GM19468 (cell line): Measurements from ENCODE around the gene UTP15.

Source experiments
- ATAC-seq: cut with Tn5 transposase; IDR thresholded peaks from one replicate; pipeline ENCODE4 v1.9.1; 2021; ENCODE audit warnings: mild to moderate bottlenecking, moderate library complexity, moderate number of reproducible peaks; ENCODE audit not compliant: unreplicated experiment; ENCODE audit errors: extremely low read depth

UTP15 gene

DNA sequence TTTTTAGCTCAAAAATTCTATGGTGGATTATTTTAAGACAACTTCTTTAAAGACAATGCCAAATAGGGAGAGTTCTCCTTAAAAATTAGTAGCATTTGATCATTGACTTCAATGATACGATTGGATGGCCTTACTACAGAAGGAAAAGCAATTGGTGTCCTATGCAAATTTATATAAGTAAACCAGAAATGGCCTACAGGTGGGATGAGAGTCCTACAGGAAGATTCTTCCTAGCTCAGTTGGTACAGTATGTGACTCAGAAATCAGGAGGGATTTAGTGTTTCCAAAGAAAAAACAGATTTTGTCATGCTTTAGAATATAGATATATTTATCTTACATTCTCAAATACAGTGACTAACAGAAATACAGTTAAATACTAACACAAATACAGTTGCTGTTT lies 6.6 kb upstream of the UTP15 start:
- no peak for ATAC-seq

DNA sequence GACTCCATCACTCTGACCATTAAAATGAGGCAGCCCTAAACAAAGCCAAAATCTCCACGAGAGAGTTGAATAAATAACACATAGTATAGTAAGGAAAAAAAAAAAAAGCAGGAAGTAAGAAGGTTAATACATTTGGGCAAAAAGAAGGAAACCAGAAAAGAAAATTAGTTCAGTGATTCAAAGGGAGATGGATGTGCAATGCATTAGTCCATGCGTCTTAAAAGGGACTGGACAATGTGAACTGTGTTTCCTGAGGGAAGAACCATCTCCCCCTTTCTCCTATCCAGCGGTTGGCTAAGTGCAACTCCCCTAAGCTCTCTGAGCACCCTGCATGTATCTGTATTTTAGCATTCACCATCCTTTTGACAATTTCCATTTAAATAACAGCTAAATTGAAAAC lies 1.5 kb upstream of the UTP15 start:
- no peak for ATAC-seq

DNA sequence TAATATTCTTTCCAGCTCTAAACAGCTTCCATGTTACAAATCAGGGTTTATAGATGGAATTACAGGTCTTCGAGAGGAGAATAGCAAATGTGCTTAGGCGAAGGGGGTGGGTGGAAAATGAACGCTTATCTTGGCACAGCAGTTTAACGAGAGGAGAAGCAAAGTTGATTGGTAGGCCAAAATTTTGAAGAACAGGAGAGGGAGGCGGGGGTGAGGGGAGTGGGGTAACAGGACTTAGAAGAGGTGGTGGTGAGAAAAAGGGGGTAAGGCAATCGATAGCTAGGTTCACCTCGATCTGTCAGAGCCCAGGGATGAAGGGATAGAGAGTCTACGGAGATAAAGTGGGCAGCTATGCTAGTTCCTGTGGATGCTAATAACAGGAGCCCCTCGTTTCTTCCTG lies 868 bp upstream of the UTP15 start:
- no peak for ATAC-seq

GRCh38 chr5:73565969-73566547 lies 515 bp downstream of the UTP15 start:
- ATAC-seq, result no peak

GRCh38 chr5:73582285-73583145 lies 17.0 kb downstream of the UTP15 start:
- no peak for ATAC-seq

DNA sequence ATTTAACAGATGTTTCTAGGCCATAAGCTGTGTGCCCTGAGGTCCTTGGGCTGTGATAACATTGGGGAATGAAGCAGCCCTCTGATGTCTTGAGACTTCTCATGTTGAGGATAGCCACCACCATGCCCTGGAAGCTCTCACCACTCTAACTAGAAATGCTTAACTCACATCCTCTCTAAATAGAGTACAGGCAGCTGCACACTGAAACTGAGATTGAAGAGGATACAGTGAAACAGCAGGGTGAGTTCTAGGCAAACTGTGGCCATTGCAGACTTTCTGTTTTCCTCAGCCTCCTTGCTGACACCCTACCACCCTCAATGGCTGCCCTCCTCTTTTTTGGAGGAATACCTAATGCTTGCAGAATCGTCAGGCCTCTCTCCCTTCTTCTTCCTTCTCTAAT lies 22.4 kb downstream of the UTP15 start:
- no peak for ATAC-seq

DNA sequence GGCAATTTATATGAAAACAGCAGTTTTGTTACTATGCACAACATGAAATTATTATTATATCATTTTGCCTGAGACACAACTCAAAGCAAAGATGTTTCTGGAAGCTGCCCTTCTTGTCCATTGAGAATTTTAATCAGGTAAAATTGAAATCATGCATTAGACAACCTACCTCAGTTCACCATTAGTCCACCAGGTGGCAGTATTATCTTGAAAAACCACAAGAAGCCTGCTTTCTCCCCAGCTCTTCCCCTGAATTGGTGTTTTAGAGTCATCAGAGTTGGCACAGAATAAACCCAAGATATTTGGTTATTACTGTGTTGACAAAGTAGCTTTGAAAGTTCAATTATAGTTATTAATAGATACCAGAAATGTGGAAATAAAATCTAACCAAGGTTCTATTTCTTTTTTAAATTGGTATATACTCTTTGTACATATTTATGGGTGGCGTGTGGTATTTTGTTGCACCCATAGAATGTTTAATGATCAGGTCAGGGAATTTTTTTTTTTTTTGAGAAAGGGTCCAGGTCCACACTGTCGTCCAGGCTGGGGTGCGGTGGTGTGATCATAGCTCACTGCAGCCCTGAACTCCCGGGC lies 25.7 kb downstream of the UTP15 start:
- ATAC-seq, result no peak

GRCh38 chr5:73591698-73592501 lies 26.4 kb downstream of the UTP15 start:
- no peak for ATAC-seq

DNA sequence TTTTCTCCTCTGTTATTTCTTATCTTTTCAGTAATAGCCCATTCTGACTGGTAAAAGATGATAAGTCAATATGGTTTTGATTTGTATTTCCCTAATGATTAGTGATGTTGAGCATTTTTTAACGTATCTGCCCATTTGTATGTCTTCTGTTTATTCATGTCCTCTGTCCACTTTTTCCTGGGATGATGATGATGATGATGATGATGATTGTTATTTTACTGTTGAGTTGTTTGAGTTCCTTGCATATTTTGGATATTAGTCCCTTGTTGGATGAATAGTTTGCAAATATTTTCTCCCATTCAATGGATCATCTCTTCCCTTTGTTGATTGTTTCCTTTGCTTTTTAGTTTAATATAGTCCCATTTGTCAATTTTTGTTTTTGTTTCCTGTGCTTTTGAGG lies 27.0 kb downstream of the UTP15 start:
- ATAC-seq, result no peak

GRCh38 chr5:73596705-73597328 lies 31.3 kb downstream of the UTP15 start:
- ATAC-seq, result no peak

DNA sequence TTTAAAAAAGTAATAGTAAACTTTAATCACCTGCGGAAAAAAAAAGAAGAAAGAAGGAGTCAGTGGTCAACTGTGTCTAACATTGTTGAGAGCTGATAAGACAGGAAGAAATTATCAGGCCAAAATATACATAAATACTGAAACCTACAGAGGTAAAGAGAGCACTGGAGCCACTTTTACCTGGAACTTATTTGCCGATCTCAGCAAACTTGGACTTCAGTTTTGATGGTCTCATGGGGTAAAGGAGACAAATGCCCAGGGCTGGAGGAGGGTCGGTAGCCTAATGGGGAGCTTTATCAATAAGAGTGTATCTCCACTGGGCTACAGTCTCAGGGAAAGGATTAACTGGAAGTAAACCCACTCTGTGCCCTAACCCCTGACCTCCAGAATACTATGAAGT lies 33.8 kb downstream of the UTP15 start:
- ATAC-seq, result no peak

DNA sequence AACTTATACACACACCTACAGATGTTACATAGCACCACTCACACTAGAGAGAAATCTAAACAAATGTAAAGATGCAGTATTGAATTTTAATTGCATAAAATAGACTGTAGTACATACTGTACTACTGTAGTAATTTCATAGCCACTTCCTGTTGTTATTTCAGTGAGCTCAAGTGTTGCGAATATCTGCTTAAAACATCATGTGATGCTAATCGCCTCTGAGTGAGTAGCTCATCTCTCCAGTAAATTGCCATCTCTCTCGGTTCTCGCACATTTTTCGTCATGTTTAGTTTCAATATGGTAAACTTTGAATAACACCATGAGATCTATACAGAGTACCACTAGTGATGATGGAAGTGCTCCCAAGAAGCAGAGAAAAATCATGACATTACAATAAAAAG lies 38.5 kb downstream of the UTP15 start:
- no peak for ATAC-seq

GRCh38 chr5:73605223-73606087 lies 39.9 kb downstream of the UTP15 start:
- no peak for ATAC-seq

- ATAC-seq, result no peak
Measured at GRCh38 chr5:73606206-73606753, 40.7 kb downstream of the UTP15 start.

- no peak for ATAC-seq
Measured at GRCh38 chr5:73607228-73607627, 41.7 kb downstream of the UTP15 start.

DNA sequence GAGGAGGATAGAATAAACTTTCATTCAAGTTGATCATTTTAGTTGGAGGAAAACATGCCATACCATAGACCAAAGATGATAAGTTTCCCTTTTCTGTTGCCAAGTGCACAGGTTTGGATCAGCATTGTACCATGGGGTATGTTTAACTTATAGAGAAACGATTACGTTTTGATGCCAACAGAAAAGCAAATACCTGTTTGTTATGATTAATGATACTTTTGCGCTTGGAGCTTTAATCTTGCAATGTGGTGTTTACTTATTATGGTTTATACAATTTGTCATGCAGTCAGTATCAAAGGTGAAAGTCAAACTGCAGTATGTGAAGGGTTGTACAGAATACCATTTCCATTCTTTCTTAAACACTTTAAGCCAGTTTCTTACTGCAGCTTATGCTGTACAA lies 47.3 kb downstream of the UTP15 start:
- ATAC-seq, result no peak

- no peak for ATAC-seq
Measured at GRCh38 chr5:73615085-73615484, 49.5 kb downstream of the UTP15 start.

- no peak for ATAC-seq
Measured at GRCh38 chr5:73615947-73616346, 50.4 kb downstream of the UTP15 start.
